Measurements from ENCODE around the gene C10orf71. TPM values are rescaled to one million over a fixed set of nuclear protein-coding genes. Genes with fewer than 3 reads are reported as not detected.

The C10orf71 gene
- total RNA-seq, 1 experiment from 2014 or later, result not detected

GRCh38 chr10:49327036-49327813 lies 28.3 kb downstream of the C10orf71 start:
- Mint-ChIP-seq H3K4me1 (ENCODE audit: low read depth, unreplicated experiment) (no peaks in the 10 kb centered on the region), H3K4me3 (ENCODE audit: low read depth, unreplicated experiment) (no peak overlapping the region), H3K9me3 (ENCODE audit: low read depth, unreplicated experiment) (no peaks in the 10 kb centered on the region), H3K36me3 (ENCODE audit: insufficient read depth, unreplicated experiment) (no peaks in the 10 kb centered on the region), H3K27ac (ENCODE audit: unreplicated experiment) (no peak overlapping the region), H3K27me3 (ENCODE audit: unreplicated experiment) (peaks cover 90% of the 10 kb centered on the region)
- no peak for DNase-seq
- CTCF ChIA-PET, result interaction anchor here (0.5 kb wide), 2 partner anchors 526 to 927 kb away, joined by 3 to 12 read pairs; no protein-coding TSS in a partner anchor
- no peak for TF ChIP-seq CTCF (IDR thresholded peaks at IDR 0.05; ENCODE audit: unreplicated experiment)
- BruUV-seq (replicated peaks), result no TSS peak
- intact Hi-C loops (cut with micrococcal nuclease; ENCODE audit: unreplicated experiment), result no loop called here

- no peaks in the 10 kb centered on the region for H3K9me3 Mint-ChIP-seq (ENCODE audit: low read depth, unreplicated experiment)
- CTCF ChIA-PET, result no interaction called here
- no TSS peak for BruUV-seq (replicated peaks)
- intact Hi-C loops (cut with micrococcal nuclease; ENCODE audit: unreplicated experiment), result no loop called here
- no peak overlapping the region for H3K27ac Mint-ChIP-seq (ENCODE audit: unreplicated experiment)
- no peak for DNase-seq
- H3K4me1 Mint-ChIP-seq (ENCODE audit: low read depth, unreplicated experiment), result no peaks in the 10 kb centered on the region
- peaks cover 90% of the 10 kb centered on the region for H3K27me3 Mint-ChIP-seq (ENCODE audit: unreplicated experiment)
- no peaks in the 10 kb centered on the region for H3K36me3 Mint-ChIP-seq (ENCODE audit: insufficient read depth, unreplicated experiment)
- H3K4me3 Mint-ChIP-seq (ENCODE audit: low read depth, unreplicated experiment), result no peak overlapping the region
- TF ChIP-seq CTCF (IDR thresholded peaks at IDR 0.05; ENCODE audit: unreplicated experiment), result no peak
Measured at GRCh38 chr10:49328401-49329145, 29.6 kb downstream of the C10orf71 start.

- DNase-seq, result no peak
- CTCF ChIA-PET, result no interaction called here
- H3K9me3 Mint-ChIP-seq (ENCODE audit: low read depth, unreplicated experiment), result no peaks in the 10 kb centered on the region
- H3K36me3 Mint-ChIP-seq (ENCODE audit: insufficient read depth, unreplicated experiment), result no peaks in the 10 kb centered on the region
- H3K27me3 Mint-ChIP-seq (ENCODE audit: unreplicated experiment), result peaks cover 90% of the 10 kb centered on the region
- H3K27ac Mint-ChIP-seq (ENCODE audit: unreplicated experiment), result no peak overlapping the region
- no TSS peak for BruUV-seq (replicated peaks)
- intact Hi-C loops (cut with micrococcal nuclease; ENCODE audit: unreplicated experiment), result no loop called here
- H3K4me1 Mint-ChIP-seq (ENCODE audit: low read depth, unreplicated experiment), result no peaks in the 10 kb centered on the region
- H3K4me3 Mint-ChIP-seq (ENCODE audit: low read depth, unreplicated experiment), result no peak overlapping the region
- no peak for TF ChIP-seq CTCF (IDR thresholded peaks at IDR 0.05; ENCODE audit: unreplicated experiment)
Measured at GRCh38 chr10:49329146-49329505, 30.2 kb downstream of the C10orf71 start.

GRCh38 chr10:49330127-49330665 lies 31.2 kb downstream of the C10orf71 start:
- Mint-ChIP-seq H3K27me3 (ENCODE audit: unreplicated experiment) (peaks cover 90% of the 10 kb centered on the region), H3K4me1 (ENCODE audit: low read depth, unreplicated experiment) (no peaks in the 10 kb centered on the region), H3K36me3 (ENCODE audit: insufficient read depth, unreplicated experiment) (no peaks in the 10 kb centered on the region), H3K9me3 (ENCODE audit: low read depth, unreplicated experiment) (no peaks in the 10 kb centered on the region), H3K27ac (ENCODE audit: unreplicated experiment) (no peak overlapping the region), H3K4me3 (ENCODE audit: low read depth, unreplicated experiment) (no peak overlapping the region)
- intact Hi-C loops (cut with micrococcal nuclease; ENCODE audit: unreplicated experiment), result no loop called here
- no peak for TF ChIP-seq CTCF (IDR thresholded peaks at IDR 0.05; ENCODE audit: unreplicated experiment)
- CTCF ChIA-PET, result interaction anchor here (0.6 kb wide), 1 partner anchor 1087 kb away, joined by 3 read pairs; no protein-coding TSS in a partner anchor
- DNase-seq, result no peak
- no TSS peak for BruUV-seq (replicated peaks)
